Adipocyte (in vitro differentiated cells): ENCODE results near the gene UBAP1L.
"Not testable (repeated sequence)": the region's sequence is repeated elsewhere in the genome, so short reads cannot be mapped to it uniquely, and the experiment has no call there.

Source experiments
- DNase-seq: peaks from one replicate; pipeline ENCODE4 v3.0.0-alpha.2; 2015; ENCODE audit warnings: low read depth
- H3K27me3 ChIP-seq: replicated peaks from 2 replicates; pipeline ENCODE4 v1.7.0; 2013; ENCODE audit warnings: mild to moderate bottlenecking, low read length, moderate library complexity; ENCODE audit not compliant: control insufficient read depth, insufficient read depth
- H3K36me3 ChIP-seq: 2 replicates; pipeline ENCODE4 v1.7.0; 2013; ENCODE audit warnings: low read length, mild to moderate bottlenecking, moderate library complexity; ENCODE audit not compliant: control insufficient read depth, insufficient read depth, severe bottlenecking
- H3K4me1 ChIP-seq: 2 replicates; pipeline ENCODE4 v1.7.0; 2013; ENCODE audit warnings: mild to moderate bottlenecking, low read length, moderate library complexity; ENCODE audit not compliant: control insufficient read depth, insufficient read depth
- H3K4me3 ChIP-seq: 2 replicates; pipeline ENCODE4 v1.7.0; 2013; ENCODE audit warnings: mild to moderate bottlenecking, low read length, moderate library complexity
- H3K9ac ChIP-seq: 2 replicates; pipeline ENCODE4 v1.7.0; 2013; ENCODE audit warnings: mild to moderate bottlenecking, low read length, moderate library complexity
- H3K9me3 ChIP-seq: 2 replicates; pipeline ENCODE4 v1.7.0; 2013; ENCODE audit warnings: mild to moderate bottlenecking, low read length, moderate library complexity; ENCODE audit not compliant: control insufficient read depth

UBAP1L gene

GRCh38 chr15:65081758-65082157 is 33.2 kb downstream of the UBAP1L start:
- no peak overlapping the region for H3K9ac ChIP-seq

GRCh38 chr15:65081270-65081669 is 33.7 kb downstream of the UBAP1L start:
- H3K27me3 ChIP-seq, result peaks cover 54% of the 10 kb centered on the region
- DNase-seq, result no peak
- H3K4me3 ChIP-seq, result no peak overlapping the region
- H3K9ac ChIP-seq, result no peak overlapping the region
- peaks cover 15% of the 10 kb centered on the region for H3K4me1 ChIP-seq
- no peaks in the 10 kb centered on the region for H3K9me3 ChIP-seq
- no peaks in the 10 kb centered on the region for H3K36me3 ChIP-seq

More at GRCh38 chr15:65081758-65082157, 33.2 kb downstream of the UBAP1L start:
- DNase-seq, result no peak
- peaks cover 15% of the 10 kb centered on the region for H3K4me1 ChIP-seq
- no peaks in the 10 kb centered on the region for H3K9me3 ChIP-seq
- H3K4me3 ChIP-seq, result no peak overlapping the region
- no peaks in the 10 kb centered on the region for H3K36me3 ChIP-seq
- peaks cover 52% of the 10 kb centered on the region for H3K27me3 ChIP-seq

GRCh38 chr15:65079580-65079979 is 35.4 kb downstream of the UBAP1L start:
- Histone ChIP-seq H3K4me3 (no peak overlapping the region), H3K4me1 (peaks cover 2% of the 10 kb centered on the region), H3K27me3 (peaks cover 40% of the 10 kb centered on the region), H3K9ac (no peak overlapping the region), H3K36me3 (no peaks in the 10 kb centered on the region), H3K9me3 (no peaks in the 10 kb centered on the region)
- no peak for DNase-seq

GRCh38 chr15:65077981-65078352 is 37.0 kb downstream of the UBAP1L start:
- H3K4me3 ChIP-seq, result no peak overlapping the region
- no peaks in the 10 kb centered on the region for H3K36me3 ChIP-seq
- peaks cover 31% of the 10 kb centered on the region for H3K27me3 ChIP-seq
- peak; percentile 61 for DNase-seq
- H3K4me1 ChIP-seq, result no peaks in the 10 kb centered on the region
- H3K9me3 ChIP-seq, result no peaks in the 10 kb centered on the region
- no peak overlapping the region for H3K9ac ChIP-seq

GRCh38 chr15:65077291-65077980 is 37.6 kb downstream of the UBAP1L start:
- Histone ChIP-seq H3K4me3 (no peak overlapping the region), H3K9ac (no peak overlapping the region), H3K27me3 (peaks cover 29% of the 10 kb centered on the region), H3K4me1 (no peaks in the 10 kb centered on the region), H3K36me3 (no peaks in the 10 kb centered on the region), H3K9me3 (no peaks in the 10 kb centered on the region)
- DNase-seq, result no peak

GRCh38 chr15:65076486-65077290 is 38.3 kb downstream of the UBAP1L start, which contains the start of gene KBTBD13:
Gene KBTBD13 (plus strand): TSS chr15:65076746. CDS start chr15:65076816, 70 bp downstream.
- Histone ChIP-seq H3K4me1 (peaks cover 5% of the 10 kb centered on the region), H3K27me3 (peaks cover 29% of the 10 kb centered on the region), H3K9ac (no peak within 1 kb of the TSS), H3K36me3 (no peaks in the 10 kb centered on the region), H3K4me3 (no peak within 1 kb of the TSS), H3K9me3 (no peaks in the 10 kb centered on the region)
- no peak for DNase-seq

- H3K4me3 ChIP-seq, H3K9me3 ChIP-seq, DNase-seq, H3K9ac ChIP-seq, H3K36me3 ChIP-seq: not testable (repeated sequence)
- Histone ChIP-seq H3K4me1 (peaks cover 12% of the 10 kb centered on the region), H3K27me3 (peaks cover 26% of the 10 kb centered on the region)
Measured at GRCh38 chr15:65075607-65076395, 39.2 kb downstream of the UBAP1L start.

GRCh38 chr15:65074946-65075345 is 40.1 kb downstream of the UBAP1L start:
- not testable (repeated sequence) for DNase-seq, H3K4me3 ChIP-seq, H3K9me3 ChIP-seq, H3K36me3 ChIP-seq, H3K9ac ChIP-seq
- Histone ChIP-seq H3K4me1 (peaks cover 12% of the 10 kb centered on the region), H3K27me3 (peaks cover 23% of the 10 kb centered on the region)

GRCh38 chr15:65072617-65073016 is 42.4 kb downstream of the UBAP1L start:
- H3K27me3 ChIP-seq, result peaks cover 13% of the 10 kb centered on the region
- H3K4me3 ChIP-seq, result no peak overlapping the region
- no peak for DNase-seq
- H3K9me3 ChIP-seq, result no peaks in the 10 kb centered on the region
- peaks cover 32% of the 10 kb centered on the region for H3K4me1 ChIP-seq
- H3K36me3 ChIP-seq, result no peaks in the 10 kb centered on the region
- H3K9ac ChIP-seq, result no peak overlapping the region

- Histone ChIP-seq H3K4me3 (no peak overlapping the region), H3K4me1 (peaks cover 32% of the 10 kb centered on the region), H3K27me3 (peaks cover 12% of the 10 kb centered on the region), H3K9me3 (no peaks in the 10 kb centered on the region), H3K36me3 (no peaks in the 10 kb centered on the region), H3K9ac (no peak overlapping the region)
- DNase-seq, result no peak
Measured at GRCh38 chr15:65072027-65072426, 43.0 kb downstream of the UBAP1L start.

GRCh38 chr15:65071381-65071811 is 43.6 kb downstream of the UBAP1L start:
- DNase-seq, result no peak
- peaks cover 37% of the 10 kb centered on the region for H3K4me1 ChIP-seq
- no peaks in the 10 kb centered on the region for H3K9me3 ChIP-seq
- H3K36me3 ChIP-seq, result no peaks in the 10 kb centered on the region
- peaks cover 6% of the 10 kb centered on the region for H3K27me3 ChIP-seq
- no peak overlapping the region for H3K4me3 ChIP-seq
- H3K9ac ChIP-seq, result no peak overlapping the region
